ENCODE data around the gene B3GLCT.
A peak's percentile ranks its signal among the peaks of the same experiment; 100 is the strongest.
"Not testable (repeated sequence)": the region's sequence is repeated elsewhere in the genome, so short reads cannot be mapped to it uniquely, and the experiment has no call there.

B3GLCT gene

GRCh38 chr13:31184451-31184850, 15.3 kb upstream of the B3GLCT start:
- no peak for DNase-seq (ENCODE audit: low read depth)

- DNase-seq (ENCODE audit: low read depth): no peak
Observed at GRCh38 chr13:31184981-31185645, 14.7 kb upstream of the B3GLCT start.

- DNase-seq (ENCODE audit: low read depth): no peak
Observed at GRCh38 chr13:31191748-31192147, 8.0 kb upstream of the B3GLCT start.

- no peak for DNase-seq (ENCODE audit: low read depth)
Observed at GRCh38 chr13:31192306-31192705, 7.5 kb upstream of the B3GLCT start.

- DNase-seq (ENCODE audit: low read depth): no peak
Observed at GRCh38 chr13:31195616-31196015, 4.2 kb upstream of the B3GLCT start.

GRCh38 chr13:31196992-31197391, 2.8 kb upstream of the B3GLCT start:
- no peak for DNase-seq (ENCODE audit: low read depth)

GRCh38 chr13:31198519-31198918, 1.3 kb upstream of the B3GLCT start:
- DNase-seq (ENCODE audit: low read depth): no peak

GRCh38 chr13:31199527-31199848, 287 bp upstream of the B3GLCT start:
- DNase-seq (ENCODE audit: low read depth): no peak

- DNase-seq (ENCODE audit: low read depth): no peak
Observed at GRCh38 chr13:31200637-31200971, 829 bp downstream of the B3GLCT start.

- no peak for DNase-seq (ENCODE audit: low read depth)
Observed at GRCh38 chr13:31201341-31202031, 1.7 kb downstream of the B3GLCT start.

- no peak for DNase-seq (ENCODE audit: low read depth)
Observed at GRCh38 chr13:31204592-31204991, 4.8 kb downstream of the B3GLCT start.

GRCh38 chr13:31207661-31208552, 8.1 kb downstream of the B3GLCT start:
- DNase-seq (ENCODE audit: low read depth): no peak

- DNase-seq (ENCODE audit: low read depth): no peak
Observed at GRCh38 chr13:31208559-31209122, 8.9 kb downstream of the B3GLCT start.

- peak; percentile 51 for DNase-seq (ENCODE audit: low read depth)
Observed at GRCh38 chr13:31209172-31209840, 9.5 kb downstream of the B3GLCT start.

- no peak for DNase-seq (ENCODE audit: low read depth)
Observed at GRCh38 chr13:31209841-31210210, 10.1 kb downstream of the B3GLCT start.

- DNase-seq (ENCODE audit: low read depth): no peak
Observed at GRCh38 chr13:31213651-31214289, 14.0 kb downstream of the B3GLCT start.

- DNase-seq (ENCODE audit: low read depth): no peak
Observed at GRCh38 chr13:31214435-31214834, 14.7 kb downstream of the B3GLCT start.

GRCh38 chr13:31216916-31217315, 17.1 kb downstream of the B3GLCT start:
- not testable (repeated sequence) for DNase-seq (ENCODE audit: low read depth)

GRCh38 chr13:31219909-31220598, 20.3 kb downstream of the B3GLCT start:
- no peak for DNase-seq (ENCODE audit: low read depth)

GRCh38 chr13:31221057-31221456, 21.3 kb downstream of the B3GLCT start:
- DNase-seq (ENCODE audit: low read depth): no peak

GRCh38 chr13:31223215-31223614, 23.4 kb downstream of the B3GLCT start:
- no peak for DNase-seq (ENCODE audit: low read depth)

Measured in GM04503 (cell line).